GM21825 (cell line): ENCODE results near the gene COL27A1.

Experiments
- ATAC-seq: cut with Tn5 transposase; IDR thresholded peaks from one replicate; pipeline ENCODE4 v1.9.1; 2021; ENCODE audit warnings: mild to moderate bottlenecking, moderate library complexity; ENCODE audit not compliant: unreplicated experiment

Gene COL27A1

DNA sequence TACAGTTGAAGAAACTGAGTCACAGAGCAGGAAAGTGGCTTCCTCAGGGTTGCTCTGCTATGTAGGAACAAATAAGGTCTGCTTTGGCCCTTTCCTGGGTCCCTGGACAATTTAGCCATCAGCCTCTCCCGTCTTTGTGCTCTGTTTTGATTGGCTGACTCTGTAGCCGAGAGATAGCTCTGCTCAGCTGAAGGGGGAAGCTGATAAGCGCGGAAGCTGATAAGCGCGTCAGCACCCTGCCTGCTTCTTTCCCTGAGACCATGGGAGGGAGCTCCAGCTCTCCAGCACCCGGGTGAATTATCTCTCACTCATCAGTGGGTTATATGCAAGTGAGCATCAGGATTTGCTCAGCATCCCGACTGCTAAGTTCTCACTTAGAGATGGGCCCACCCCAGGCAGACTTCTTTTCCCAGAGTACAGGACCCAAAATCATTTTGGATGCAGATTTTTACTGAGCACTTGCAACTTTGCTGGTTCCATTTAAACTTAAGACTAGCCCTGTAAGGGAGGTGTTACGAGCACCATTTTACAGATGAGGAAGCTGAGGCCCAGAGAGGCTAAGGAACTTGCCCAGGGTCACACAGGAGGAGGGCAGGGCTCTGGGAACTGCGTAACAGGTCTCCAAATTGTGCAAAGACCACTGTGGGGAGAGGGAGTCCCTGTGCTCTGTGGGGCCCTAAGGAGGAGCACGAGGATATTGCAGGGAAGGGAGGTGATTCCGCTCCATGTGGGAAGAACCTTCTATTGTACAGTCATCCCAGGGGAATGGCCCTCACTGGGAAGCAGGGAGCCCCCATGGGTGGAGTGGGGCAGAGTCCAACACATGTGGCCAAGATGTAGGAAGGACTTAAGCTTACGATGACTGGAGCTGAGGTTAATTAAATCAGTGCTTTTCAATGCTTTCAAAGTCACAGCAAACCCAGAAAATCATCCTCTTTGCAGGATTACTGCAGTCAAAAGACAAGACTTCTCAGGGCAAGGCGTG is 83.8 kb downstream of the COL27A1 start:
- no peak for ATAC-seq

DNA sequence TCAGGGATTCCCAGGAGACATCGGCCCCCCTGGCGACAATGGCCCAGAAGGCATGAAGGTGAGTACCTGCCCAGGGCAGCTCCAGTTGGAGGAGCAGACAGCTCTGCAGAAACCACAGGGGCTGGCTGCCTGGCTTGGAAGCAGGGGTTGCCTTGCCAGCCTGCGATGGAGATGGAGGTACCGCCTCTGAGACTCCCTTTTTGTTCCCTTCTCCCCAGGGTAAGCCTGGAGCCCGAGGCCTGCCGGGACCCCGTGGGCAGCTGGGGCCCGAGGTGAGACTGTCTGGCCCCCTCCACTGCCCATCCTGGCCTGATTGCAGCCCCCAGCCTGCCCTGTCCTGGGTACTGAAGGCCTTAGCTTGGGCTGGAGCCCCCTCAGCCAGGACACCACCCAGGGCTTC is 84.9 kb downstream of the COL27A1 start:
- no peak for ATAC-seq

DNA sequence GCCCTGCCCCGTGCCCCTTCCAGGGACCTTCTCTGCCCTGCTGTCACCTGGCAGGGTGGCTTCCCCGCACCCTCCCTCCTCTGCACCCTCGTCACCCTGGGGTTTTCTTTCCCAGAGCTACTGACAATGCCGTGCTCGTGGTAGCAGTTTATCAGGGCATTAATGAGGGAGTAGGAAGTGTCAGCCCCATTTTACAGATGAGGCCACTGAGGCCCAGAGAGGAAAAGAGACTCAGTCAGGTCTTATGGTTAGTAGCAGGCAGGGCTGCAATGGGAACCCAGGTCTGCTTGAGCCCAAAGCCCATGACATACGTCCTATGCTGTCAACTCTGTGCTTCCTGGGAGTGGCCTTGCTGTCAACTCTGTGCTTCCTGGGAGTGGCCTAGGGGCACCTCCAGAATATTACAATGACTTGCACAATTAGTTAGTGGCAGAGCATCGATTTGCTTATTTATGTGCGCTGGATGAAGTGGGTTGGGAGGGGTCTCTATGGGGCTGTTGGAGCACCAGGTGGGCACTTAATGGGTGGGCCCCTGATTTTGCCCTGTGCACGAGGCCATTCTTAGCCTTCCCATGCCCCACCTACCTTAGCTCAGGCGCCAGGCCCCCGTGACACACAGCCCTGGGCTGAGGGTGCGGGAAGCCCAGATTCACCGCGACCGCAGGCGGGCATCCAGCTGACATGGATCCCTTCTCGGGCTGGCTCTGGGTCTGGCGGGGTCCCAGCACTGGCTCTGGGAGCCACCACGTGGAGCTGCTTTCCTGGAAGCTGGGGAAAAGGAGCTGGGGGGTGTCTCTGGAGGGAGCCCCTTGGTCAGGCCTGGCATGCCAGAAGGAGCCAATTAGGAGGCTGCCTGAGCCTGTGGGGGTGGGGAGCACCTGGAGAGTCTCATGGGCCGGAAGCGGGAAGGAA is 85.6 kb downstream of the COL27A1 start:
- no peak for ATAC-seq

DNA sequence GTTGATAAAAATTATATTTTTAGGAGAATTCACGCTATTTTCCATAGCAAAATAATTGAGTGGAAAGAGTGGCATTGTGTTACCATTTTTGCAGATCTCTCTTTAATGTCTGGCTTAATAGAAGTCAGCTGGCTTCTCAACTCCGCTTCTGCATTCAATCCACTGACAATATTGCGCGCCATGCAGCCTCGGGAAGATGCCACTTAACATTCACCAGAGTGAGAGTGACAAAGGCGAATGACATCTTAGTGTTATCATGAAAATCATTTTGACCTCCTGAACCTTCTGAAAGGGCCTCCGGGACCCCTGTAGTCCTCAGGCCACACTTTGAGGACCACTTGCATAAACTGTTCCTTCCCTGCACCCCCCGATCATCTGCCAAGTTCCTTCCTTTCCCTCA is 87.5 kb downstream of the COL27A1 start:
- ATAC-seq = no peak

DNA sequence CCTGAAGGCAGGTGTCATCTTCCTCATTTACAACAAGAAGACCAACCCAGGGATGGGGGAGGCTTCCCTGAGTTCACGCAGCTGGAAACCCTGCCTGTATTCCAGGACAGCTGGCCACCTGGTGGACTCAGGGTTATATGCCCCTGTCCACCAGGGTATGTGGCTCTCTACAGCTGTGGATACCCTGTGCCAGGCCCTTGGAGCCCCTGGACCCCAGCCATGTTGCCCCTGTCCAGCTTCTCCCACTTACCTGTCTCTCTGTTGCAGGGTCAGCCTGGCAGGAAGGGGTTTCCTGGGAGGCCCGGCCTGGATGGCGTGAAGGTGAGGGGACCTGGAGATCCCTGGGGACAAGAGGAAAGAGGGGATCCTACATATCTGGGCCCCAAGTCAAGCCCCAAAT is 87.9 kb downstream of the COL27A1 start:
- ATAC-seq = no peak

DNA sequence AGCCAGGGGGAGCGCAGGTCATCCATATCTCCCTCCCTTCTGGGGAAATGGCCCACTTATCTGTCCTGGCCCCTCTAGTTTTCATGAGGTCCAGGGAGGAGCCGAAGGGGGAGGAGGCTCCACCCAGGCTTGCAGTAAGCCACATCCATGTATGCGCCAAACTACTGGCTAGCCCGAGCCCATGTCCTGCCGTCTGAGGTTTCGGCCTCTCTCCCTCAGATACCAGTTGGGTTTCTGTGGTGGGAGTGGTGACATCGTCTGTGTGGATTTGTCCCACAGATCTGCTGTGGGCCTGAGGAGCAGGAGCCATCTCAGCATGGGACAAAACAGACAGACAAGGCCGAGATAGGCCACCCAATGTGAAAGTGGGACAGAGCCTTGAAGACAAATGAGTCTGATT is 89.2 kb downstream of the COL27A1 start:
- no peak for ATAC-seq

DNA sequence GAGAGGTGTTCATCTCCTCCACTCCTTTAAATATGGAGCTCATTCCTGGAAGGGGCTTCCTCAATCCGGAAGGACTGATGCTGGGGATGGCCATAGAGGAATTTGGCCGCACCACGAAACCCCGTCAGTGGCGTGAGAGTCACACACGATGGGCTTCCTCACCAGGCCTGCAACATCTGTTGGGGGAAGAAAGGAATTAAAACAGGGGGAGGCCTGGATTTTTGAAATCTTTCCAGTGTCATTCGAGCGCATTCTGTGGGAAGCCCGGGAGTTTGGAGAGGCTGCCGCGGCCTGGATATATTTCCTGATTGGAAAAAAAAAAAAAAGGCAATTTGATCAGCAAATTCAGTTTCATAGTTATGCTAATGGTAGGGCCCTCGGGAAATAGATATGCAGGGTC is 91.2 kb downstream of the COL27A1 start:
- ATAC-seq = no peak

DNA sequence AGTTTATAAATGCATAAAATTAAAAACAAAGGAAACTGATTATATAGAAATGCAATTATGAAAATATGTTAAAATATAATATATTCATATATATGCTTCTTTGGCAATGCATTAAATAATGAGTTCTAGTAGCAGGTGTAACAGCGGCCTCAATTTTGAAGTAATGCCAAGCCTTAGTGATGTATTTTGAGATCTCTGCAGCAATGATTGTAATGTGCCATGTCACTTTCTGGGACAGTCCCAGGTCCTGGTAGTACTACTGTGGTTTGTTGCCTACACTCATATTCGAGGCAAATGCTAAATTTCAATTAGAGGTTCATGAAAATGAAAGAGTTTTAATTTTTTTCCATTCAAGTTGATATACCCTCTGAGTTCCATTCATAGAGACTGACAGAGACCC is 91.7 kb downstream of the COL27A1 start:
- no peak for ATAC-seq

DNA sequence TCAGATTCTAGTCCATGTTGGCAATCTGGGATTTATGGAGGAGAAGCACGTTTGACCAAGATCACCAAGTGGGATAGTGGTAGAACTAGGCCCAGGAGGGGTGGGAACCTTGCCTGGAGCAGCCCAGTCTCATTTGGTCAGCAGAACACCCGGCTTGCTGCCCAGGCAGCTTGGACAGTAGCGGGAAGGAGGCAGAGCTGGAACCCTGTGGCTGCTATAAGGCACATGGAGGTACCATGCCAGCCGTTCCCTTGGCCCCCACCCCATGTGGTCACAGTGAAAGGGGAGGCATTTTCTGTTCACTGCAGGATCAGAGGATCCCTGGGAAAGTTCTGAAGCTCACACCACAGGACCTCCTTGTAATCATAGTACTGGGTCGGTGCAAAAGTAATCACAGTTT is 92.2 kb downstream of the COL27A1 start:
- no peak for ATAC-seq

DNA sequence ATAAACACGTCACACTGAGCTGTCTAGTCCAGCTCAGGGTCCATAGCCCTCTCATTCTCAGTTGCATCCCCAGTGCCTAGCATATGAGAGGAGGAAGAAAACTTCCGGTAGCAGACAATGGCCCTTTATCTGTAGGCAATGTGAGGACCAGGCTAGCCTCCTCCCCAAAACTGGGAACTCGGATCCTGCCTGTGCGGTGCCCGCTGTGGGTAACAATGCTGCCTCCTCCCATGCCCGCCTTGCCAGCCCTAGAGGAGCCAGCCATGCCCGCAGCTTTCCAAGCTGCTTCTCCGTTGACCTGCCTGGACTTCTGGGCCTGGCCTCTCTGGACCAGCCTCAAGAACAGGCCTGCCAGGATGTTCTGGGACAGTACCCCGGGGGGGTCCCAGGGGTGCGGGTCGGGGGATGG is 93.0 kb downstream of the COL27A1 start:
- no peak for ATAC-seq

DNA sequence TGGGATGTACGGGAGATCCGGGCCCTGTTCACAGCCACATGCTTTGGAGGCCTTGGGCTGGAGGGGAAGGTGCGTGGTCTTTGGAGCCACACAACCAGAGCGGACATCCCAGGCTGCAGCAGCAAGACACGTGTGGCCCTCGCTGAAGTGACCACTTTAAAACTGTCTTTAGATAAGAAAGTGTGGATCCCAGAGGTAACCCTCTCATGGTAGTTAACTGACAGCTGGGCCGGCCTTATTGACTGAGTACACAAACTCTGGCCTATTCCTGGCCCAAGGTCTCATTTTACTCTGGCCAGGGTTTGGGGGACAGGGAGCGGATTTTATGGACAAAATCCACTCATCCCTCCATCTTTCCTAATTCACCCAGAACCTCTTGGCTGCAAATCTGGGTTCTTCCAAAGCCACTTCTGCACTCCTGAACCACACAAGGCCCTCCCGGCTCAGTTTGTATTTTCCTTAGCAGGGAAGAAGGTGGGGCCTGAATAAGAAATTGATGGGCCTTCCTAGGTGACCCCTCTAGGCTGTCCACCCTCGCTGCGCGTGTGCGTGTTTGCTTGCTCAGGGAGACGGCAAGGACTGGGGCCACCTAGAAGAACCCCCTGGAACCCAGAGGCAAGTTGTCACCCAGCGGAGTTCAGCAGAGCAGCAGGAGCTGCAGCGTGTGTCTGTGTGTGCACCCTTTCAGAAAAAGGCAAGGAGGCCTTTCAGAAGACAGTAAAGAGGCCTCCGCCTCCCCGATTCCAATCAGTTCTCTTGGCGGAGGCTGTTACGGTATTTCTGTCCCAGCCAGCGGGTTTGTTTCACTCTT is 94.3 kb downstream of the COL27A1 start:
- ATAC-seq = no peak

DNA sequence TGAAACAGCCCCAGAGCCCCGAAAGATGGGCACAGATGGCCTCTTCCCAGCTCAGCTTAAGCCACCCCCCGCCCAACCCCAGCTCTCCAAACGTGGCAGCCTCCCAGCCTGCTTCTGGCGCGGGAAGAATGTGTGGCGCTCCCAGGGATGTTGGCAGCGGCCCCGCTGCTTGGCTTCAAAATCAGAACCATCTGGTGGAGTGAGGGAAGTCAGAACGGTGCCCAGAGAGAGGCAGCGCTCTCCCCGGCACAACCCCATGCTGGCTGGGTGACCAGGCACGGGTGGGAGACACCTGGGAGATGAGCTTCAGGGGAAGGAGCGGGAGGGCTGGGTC is 94.9 kb downstream of the COL27A1 start:
- no peak for ATAC-seq

DNA sequence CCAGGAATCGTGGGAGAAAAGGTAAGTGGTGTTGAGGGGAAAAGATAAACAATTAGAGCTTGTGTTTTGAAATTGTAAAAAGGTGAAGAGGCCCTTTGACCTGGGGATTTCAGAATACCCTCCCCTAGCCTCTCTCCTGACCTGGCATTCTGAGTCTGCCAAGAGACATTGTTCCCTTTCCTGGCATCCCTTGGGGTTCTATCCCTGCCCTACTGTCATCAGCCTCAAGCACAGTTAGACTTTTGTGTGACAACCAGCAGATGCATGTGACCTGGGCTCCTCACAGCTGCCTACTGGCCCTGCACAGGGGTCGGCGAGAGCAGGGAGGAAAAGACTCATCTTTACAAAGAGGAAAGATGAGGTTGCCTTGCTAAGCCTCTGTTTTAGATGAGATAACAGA is 95.3 kb downstream of the COL27A1 start:
- ATAC-seq = no peak

DNA sequence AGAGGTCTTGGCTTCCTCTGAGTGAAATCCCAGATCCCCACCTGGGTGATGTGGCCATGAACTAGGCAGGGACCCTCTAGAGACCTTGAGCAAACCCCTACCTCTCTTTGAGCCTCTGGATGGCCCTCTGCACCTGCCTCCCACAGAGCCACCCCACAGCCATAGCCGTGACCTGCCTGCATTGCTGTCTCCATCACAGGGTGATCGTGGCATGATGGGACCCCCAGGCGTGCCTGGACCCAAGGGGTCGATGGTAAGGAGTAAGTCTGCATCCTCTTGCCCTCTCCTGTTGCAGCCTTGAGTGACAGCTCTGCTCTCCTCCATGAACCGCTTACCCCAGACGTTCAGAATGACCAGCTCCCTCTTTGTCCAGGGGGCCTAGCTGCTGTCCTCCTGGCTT is 97.1 kb downstream of the COL27A1 start:
- no peak for ATAC-seq

DNA sequence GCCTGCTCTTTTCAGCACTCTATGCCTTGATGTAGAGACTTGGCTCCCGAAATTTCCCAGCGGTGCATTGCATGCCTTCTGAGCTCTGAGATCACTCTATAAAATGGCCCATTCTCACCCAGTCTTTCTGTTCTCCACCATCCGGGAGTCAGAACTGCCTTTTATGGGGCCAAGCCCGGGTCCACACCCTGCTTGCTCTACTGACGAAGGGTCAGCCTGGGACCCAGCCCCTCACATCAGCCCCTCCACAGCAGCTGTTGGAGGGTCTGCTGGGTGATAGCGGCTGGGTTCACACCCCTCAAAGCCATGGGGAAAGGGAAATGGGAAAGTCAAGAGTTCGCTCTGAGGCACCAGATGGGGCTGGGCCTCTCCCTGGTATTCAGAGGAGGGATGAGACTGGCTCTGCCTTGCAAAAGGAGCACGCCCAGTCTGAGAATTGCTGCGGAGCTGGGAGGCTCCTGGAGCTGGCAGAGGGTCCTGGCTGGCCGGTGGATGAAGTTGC is 101.5 kb downstream of the COL27A1 start:
- no peak for ATAC-seq

DNA sequence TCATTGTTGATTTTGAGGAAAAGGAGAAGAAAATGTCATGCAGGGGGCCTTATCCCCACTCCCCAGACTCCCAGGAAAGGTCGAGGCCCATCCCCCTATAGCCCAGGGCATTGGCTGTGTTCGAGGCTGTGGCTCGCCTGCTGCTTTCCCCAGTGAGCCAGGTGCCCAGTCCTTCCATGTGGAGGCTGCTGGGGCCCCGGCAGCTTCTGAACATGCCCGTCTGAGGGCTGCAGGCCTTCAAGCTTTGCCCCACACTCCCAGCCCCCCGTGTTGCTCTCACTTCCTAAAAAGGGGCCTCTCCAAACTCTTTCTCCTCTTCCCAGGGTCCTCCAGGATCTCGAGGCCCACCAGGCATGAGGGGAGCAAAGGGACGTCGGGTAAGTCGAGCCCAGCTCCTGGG is 102.9 kb downstream of the COL27A1 start:
- ATAC-seq = no peak

DNA sequence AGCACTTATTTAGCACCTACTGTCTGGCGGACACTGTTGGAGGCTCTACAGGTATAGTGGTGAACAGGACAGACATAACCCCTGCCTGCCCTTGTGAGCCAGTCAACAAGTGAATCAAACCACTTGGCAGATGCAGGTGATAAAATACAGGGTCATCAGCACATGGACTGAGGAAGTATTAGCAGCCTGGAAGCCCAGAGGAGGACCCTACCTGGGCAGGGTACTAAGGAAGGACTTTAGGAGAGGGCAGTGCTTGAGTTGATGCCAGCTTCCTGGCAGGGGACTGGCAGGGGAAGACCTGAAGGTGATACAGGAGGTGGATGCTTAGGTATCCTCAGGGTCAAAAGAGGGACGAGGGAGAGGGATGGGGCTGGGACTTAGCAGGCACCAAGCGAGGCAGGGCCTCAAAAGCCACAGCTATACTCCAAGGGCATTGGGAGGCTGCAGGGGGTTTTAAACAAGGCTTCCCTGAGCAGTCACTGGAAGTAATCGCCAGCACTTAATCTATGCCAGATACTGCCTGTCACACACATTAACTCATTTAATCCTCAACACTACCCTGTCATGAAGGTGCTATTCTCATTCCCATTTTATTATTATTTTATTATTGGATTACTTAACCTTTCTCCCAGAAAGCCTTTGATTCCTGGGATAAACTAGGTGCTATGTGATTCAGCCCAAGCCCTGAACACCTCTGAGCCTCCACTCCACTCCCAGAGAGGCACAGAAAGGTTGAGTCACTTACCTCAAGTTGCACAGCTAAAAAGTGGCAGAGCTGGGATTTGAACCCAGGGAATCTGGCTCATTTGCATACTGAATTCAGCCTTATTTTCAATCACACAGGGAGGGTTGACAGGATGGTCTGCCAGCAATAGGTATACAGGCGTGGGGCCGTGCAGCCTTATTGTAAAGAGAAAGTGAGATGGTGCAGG is 103.8 kb downstream of the COL27A1 start:
- no peak for ATAC-seq

DNA sequence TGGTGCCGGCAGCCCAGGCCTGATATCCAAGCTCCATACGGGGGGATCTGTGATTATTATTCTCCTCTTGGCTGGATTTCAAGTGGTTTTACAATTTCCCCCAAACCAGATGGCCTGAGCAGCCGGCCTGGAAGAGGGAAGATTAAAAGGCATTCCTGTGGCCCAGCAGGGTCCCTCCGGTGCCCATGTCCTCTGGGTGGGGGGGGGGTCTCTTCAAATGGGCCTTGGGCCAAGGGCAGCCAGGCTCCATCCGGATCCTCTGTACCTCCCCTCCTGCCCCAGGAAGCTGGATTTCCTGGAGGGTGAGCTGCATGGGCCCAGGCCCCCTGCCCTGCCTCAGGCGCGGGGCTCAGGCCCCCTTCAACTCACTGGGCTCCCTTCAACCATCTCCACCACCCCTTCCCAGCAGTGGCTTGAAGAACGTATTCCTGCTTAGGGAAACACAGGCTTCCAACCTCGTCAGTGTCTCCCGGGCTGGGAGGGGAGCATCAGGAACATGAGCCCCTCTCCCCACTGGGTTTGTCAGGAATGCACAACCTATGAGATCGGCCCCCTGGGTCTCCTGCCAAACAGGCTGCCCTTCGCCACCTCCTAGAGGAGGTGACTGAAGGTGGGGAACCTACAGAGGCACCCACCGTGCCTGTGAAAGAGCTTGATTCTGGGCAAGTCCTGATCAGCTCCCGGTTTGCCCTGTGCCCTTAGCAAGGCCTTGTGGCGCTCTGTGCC is 104.6 kb downstream of the COL27A1 start:
- no peak for ATAC-seq

DNA sequence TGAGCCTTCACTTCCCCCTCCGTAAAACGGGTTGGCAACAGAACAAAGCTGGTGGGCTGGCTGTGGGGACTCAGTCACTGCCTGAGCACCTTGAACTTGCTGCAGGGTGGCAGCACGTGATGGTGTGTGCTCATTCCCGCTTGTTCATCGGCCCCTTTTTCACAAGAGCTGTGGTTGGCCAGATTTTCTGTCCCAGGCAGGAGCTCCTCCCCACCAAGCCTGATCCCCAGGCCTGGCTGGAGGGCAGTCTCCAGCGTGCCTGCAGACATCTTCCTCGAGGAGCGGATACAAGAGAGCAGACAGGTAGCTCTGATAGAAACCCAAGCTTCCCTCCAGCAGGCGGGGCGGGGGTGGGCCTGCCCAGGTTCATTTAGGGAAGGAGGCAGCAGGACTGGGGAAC is 105.7 kb downstream of the COL27A1 start:
- ATAC-seq = no peak
